Kasumi-1 (cell line): Measurements from ENCODE around the gene PLEKHG7.

ENCODE experiments used
- DNase-seq, 2 experiments: peaks; one replicate each; lab custom pipeline; 2025; lab: John Stamatoyannopoulos, UW

The PLEKHG7 gene

DNA sequence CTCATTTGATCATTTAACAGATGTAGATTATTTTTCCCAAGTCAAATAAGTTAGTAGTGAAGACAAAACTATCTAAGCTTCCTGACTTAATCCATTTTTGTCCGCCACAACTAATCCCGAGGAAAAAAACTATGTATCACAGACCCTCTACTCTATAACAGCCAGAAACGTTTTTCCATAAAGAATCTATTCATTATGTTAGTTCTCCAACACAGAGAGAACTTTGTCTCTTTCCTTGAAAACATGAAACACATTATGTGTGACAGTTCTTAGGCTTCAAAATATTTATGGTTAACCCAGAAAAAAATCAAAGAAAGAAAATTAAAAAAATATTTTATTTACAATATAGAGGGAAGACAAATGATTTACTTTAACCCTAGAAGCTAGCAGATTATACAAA lies 100.1 kb downstream of the PLEKHG7 start:
- no peak for DNase-seq

DNA sequence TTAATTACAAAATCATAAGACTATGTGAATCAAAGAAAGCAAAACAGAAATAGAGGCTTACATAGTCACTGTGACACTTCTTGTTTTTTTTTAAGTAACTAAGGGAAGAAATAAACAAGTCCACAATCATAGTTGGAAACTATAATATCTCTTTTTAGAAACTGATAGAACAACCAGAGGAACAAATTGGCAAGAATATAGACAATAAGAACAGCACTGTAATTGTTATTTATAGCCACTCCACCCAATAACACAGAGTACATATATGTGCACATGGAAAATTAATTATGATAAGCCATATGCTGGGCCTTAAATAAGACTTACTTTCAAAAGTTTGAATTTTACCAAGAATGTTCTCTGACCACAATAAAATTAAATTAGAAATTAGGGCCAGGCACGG lies 101.1 kb downstream of the PLEKHG7 start:
- no peak for DNase-seq

DNA sequence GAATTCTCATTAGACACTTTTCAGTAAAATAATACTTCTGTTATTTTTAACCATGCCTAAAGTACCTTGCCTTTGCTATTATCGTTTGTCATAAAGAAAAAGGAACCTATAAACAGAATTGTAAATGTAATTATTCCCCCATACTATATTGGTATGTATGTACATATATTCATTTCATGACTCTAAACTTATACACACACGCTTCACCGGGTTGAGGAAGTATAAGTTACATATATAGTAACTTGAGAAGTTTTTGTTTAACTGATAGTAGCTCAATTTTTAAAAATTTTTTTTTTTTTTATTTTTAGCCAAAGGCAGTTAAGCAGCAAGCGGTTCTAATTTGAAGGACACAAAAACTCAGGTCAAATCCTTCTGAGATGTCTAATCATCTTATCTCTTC lies 107.6 kb downstream of the PLEKHG7 start:
- no peak for DNase-seq

DNA sequence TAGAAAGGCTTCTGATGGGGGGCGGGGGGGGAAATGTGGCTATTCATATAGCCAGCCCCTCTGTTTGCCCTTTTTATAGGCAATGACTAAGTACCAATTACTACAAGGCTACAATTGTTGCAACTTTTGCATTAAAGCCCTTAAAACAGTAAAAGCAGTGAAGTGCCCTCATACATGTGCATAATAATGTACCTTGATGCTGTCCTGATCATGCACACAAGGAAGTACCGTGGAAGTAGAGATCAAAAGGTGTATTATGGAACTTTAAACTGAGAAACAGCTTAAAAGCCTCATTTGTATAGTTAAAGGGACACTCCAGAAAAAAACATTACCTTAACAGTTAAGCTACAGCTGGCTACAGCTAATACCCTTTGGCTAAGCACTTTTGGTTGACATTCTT lies 111.8 kb downstream of the PLEKHG7 start:
- no peak for DNase-seq

DNA sequence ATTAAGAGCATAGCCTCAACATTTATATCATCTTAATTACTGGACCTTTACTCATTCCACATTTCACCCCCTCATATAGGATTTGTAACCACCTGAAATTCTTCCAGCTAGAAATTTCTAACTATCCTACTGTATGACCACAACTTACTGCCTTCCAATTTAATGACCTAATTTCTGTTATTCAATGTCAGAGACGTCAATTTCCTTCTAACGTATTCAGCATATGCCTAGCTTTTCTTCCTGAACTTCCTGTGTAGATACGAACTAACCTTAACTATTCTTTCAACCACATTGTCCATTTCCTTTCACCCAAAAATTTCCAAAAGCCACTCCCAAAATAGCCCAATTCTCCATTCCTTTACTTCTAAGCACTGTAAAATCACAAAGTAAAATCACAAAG lies 118.4 kb downstream of the PLEKHG7 start:
- no peak for DNase-seq
